Measurements from ENCODE around the gene MIDN.

MIDN gene

DNA sequence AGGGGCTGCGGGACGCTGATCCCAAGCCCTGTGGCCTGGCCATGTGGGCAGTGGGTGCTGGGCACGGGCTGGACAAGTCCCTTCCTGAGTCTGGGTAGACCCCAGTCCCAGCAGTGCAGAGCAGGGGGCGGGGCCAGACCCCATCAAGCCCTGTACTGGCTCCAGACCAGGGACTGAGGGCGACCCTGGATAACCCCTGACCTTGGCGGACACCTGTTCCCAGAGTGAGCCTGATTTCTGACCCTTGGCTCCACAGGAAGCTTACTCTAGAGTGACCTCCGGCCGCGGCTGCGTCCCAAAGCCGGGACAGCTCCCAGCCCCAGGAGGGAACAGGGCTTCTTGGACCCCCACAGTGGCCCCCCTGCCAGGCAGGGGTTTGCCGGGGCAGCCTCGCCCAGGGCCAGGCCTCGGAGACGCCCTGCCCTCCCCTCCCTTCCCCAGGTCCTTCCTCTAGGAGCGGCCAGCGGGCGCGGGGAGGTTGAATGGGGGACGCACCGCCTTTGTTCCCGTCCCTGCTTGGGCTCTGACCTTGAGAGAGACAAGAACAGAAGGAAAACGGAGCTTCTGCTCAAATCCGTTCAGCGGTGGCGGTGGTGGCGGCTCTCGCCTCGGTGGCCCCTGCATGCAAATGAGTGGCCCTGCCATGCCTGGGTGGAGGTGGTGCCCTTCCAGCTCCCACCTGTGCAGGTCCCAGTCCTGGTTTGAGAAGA lies 35.0 kb downstream of the MIDN start:
- DNase-seq, result no peak

- DNase-seq, result no peak
These were observed 35.5 kb downstream of the MIDN start for GRCh38 chr19:1283917-1284292.

GRCh38 chr19:1284293-1284978 lies 36.1 kb downstream of the MIDN start:
- no peak for DNase-seq

- no peak for DNase-seq
These were observed 36.8 kb downstream of the MIDN start for GRCh38 chr19:1284979-1285736.

DNA sequence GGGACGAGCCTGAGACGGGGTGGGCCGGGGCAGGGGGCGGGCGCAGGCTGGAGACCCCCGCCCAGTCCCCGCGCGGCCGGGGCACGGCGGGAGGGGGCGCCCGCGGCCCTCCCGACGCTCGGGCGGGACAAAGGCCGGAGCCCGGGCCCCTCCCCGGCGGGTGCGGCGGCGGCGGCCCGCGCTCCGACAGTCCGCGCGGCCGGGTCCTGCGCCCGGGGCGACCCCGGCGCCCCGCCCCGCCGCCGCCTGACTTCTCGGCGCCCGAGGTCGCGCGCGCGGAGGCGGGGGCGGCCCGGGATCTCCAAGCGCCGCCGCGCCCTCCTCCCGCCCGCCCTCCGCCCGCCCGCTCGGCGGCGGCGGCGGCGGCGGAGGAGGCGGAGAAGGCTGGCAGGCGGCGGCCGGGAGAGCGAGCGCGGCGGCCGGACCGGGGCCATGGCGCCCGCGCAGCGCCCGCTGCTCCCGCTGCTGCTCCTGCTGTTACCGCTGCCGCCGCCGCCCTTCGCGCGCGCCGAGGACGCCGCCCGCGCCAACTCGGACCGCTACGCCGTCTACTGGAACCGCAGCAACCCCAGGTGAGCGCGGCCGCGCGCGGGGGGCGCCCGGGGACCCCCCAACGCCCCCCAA lies 37.5 kb downstream of the MIDN start, which contains the start of gene EFNA2:
EFNA2 (plus strand) TSS at position 137 of the 624 bp plus-strand sequence; CDS start at position 433, 296 bp downstream.
- DNase-seq, result no peak

DNA sequence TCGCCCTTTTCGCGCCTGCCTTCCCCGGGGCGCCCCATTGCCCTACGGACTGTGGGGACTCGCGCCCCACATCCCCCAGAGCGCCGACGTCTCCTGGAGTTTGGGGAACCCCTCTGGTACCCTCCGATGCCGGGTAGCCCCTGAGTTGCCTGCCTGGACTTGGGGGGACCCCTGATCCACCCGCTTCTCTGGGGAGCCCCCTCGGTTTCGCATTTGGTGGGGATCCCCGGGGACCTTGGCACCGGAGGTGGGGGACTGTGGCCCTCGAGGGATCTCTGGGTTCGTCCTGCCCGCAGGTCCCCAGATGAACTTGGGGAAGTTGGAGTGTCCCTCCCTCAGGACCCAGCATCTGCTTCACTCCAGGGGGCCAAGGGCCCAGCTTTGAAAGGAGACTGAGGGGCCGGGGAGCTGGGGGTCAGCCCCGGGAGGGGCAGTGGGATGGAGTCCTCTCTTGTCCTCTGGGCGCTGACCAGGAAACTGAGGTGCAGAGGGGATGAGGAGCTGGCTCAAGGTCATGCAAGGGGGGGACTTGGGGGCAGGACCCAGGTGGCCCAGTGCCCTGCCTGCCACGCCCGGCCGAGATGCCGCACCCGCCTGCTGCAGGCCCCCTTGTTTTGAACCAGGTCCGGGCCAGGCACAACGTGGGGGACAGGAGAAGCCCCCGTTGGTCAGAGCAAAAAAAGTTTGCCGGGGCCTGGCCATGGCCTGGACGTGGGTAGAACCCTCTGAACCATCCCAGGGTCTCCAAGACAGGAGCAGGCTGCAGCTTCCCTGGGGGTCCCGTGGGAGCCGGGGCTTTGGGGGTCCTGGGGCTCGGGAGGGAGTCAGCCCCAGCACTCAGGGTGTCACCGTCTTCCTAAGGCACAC lies 38.3 kb downstream of the MIDN start:
- DNase-seq, result no peak

GRCh38 chr19:1287354-1288225 lies 39.2 kb downstream of the MIDN start:
- peak in 1 of 2 experiments; percentile 46 for DNase-seq

GRCh38 chr19:1288226-1288612 lies 39.8 kb downstream of the MIDN start:
- no peak for DNase-seq

DNA sequence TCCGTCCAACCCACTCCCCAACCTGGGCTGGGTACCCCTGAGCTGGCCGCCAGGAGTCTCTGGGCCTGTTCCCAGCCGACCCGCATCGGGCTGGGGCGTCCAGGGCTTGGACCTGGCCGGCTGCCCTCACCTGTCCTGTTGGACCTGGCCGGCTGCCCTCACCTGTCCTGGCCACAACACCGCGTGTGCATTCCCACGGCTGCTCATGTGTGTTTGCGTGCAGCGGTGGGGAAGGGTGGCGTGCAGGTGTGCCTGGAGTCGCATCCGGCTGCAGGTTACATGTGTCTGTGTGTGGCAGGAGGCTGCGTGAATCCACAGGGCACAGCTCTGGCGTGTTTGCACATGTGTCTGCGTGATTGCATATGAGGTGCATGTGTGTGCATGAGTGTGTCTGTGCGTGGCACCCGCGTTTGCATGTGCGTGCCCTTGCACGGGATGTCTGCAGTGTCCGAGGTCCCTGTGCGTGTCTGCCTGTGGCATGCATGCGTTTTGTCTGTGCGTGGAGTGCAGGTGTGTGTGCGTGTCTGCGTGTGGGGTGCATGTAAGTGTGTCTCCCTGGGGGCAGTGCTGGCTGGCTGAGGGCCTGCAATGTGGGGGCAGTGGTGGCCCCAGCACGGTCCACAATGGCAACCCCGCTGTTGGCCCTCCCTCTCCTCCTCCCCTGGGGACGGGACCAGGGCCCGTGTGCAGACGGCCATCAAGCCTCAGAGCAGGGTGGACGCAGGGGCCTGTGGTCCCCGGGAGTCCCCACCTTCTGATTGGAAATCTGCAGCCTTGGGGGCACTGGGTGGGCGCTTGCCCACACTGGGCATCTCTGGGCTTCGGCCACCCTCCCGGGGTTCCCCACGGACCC lies 40.7 kb downstream of the MIDN start:
- no peak for DNase-seq

- no peak for DNase-seq
These were observed 41.3 kb downstream of the MIDN start for GRCh38 chr19:1289686-1290025.

- no peak for DNase-seq
These were observed 41.9 kb downstream of the MIDN start for GRCh38 chr19:1290196-1290702.

DNA sequence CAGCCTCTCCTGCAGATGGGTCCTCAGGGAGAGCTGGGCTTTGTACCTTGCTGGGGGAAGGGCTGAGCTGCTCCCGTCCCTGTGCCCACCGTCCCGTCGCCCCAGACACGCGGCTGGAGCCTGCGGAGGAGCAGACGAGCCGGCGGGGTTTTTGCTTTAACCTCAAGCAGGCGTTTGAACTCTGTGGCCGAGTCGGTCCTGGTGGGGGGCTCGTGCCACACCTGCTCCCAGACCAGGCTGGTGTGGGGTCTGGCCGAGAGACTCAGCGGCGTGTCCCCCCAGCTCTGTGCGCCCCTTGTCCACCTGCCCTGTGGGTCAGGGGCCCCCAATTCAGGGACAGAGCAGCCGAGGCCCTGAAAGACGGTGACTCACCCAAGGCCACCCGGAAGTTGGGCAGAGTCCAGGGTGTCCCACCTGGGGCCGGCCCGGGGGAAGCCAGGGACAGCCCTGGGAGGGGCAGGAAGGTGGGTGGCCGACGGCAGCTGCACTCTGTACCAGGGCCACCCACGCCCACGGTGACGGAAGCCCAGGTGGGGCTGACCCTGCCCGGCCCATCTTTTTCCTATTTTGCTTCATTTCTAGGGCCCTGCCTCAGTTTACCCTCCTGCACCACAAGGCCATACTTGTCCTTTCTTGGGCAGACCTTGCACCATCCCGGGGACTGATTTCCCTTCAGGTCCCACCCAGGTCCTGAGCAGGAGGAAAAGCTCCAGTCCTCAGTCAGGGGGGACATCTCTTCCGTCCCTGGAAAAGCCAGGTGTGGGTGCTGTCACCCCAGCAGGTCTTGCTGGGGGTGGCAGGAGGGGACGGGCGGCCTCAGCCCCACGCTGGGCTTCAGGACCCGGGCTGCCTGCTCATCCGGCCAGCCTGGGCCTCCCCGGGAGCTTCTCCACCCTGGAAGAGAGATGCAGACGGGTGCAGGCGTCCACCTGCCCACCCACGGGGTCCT lies 42.6 kb downstream of the MIDN start:
- no peak for DNase-seq

- peak in 1 of 2 experiments; percentile 35 for DNase-seq
These were observed 43.5 kb downstream of the MIDN start for GRCh38 chr19:1291761-1292418.

GRCh38 chr19:1292419-1293151 lies 44.2 kb downstream of the MIDN start:
- DNase-seq, result no peak

DNA sequence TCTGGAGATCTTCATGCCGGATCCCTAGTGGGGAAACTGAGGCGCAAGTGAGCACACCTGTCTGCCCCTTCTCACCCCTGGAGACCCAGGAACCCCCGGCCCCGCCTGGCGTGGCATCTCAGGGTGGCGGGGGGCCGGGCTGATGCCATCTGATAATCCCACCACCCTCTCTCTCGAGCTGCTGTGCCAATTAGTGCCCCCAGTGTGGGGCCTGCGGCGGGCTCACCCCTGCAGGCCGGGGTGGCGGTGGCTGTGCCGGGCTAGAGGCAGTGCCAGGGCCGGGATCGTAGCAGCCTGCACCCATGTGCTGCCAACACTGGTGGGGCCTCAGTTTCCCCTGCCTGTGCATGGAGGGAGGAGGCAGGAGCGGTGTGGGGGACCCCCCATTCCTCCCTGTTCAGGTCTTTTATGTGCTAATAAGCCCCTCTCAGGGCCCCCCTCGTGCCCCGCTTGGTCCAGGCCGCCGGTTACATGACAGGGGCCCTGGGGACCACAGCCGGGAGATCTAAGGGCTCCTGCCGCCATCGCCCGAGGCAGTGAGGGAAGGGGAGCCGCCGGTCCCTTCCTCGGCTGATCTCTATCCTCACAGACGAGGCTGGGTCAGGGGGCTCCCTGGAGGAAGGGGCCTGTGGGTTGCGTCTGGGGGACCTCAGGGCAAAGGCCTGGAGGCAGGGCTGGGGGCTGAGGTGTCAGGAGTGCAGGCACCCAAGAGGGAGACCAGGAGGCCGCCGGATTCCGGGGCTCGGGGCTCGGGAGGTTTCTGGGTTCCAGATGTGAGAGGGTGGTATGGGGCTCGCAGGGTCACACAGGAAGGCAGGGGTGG lies 45.6 kb downstream of the MIDN start:
- DNase-seq, result no peak

DNA sequence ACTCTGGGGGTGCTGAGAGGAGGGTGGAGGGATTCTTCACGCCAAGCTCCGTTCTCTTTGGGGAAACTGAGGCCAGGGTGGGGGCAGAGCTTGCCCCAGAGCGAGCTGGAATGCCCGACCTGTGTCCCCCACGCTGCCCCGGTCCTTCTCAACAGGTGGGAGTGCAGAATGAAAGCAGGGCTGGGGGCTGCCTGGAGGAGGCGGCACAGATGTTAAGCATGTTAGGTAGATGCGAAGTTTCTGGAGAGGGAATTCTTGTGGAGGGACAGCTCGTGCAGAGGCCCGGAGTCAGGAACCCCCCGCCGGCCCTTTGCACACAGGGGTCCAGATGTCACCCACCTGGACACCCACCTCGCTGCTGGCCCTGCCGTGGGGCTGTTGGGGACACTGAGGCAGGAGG lies 46.3 kb downstream of the MIDN start:
- no peak for DNase-seq
